Large intestine (tissue), 3 donors: ENCODE results near the gene PALLD. TPM values are rescaled to one million over a fixed set of nuclear protein-coding genes. Genes with fewer than 3 reads are reported as not detected.

Source experiments
- DNase-seq, 2 donors: peaks; one replicate each; pipeline versions ENCODE4 v3.0.0 to v3.0.0-alpha.2; 2013
- H3K27ac ChIP-seq: one replicate; pipeline ENCODE4 v1.5.1; 2013; ENCODE audit warnings: low read length
- H3K27me3 ChIP-seq: 2 replicates; pipeline ENCODE4 v1.6.1; 2013; ENCODE audit warnings: low read length; ENCODE audit not compliant: control insufficient read depth, insufficient read depth
- H3K36me3 ChIP-seq: 2 replicates; pipeline ENCODE4 v1.6.1; 2013; ENCODE audit warnings: low read length; ENCODE audit not compliant: control insufficient read depth, insufficient read depth
- H3K4me1 ChIP-seq: one replicate; pipeline ENCODE4 v1.6.1; 2013; ENCODE audit warnings: low read length; ENCODE audit not compliant: control insufficient read depth, insufficient read depth
- H3K4me3 ChIP-seq: one replicate; pipeline ENCODE4 v1.5.1; 2013; ENCODE audit warnings: low read length
- H3K9me3 ChIP-seq: one replicate; pipeline ENCODE4 v1.6.1; 2013; ENCODE audit warnings: mild to moderate bottlenecking, low read depth, low read length, moderate library complexity; ENCODE audit not compliant: control insufficient read depth
- WGBS: methylation state at CpG from one replicate; pipeline ENCODE4 v1.1.5; 2013; ENCODE audit warnings: low lambda C conversion rate; ENCODE audit not compliant: insufficient coverage; 5-methylcytosine and 5-hydroxymethylcytosine counted together
- polyA plus RNA-seq: library from polyadenylated mRNA; unstranded; fragments of 120-200 nt; gene quantifications from one replicate; pipeline ENCODE4 v1.2.1, GENCODE V29; 2013

Gene PALLD
- polyA plus RNA-seq, 1 donor = 59.7 TPM

- H3K36me3 ChIP-seq = peaks cover 37% of the 10 kb centered on the region
- no peaks in the 10 kb centered on the region for H3K9me3 ChIP-seq
- no peak overlapping the region for H3K27ac ChIP-seq
- H3K4me1 ChIP-seq = no peaks in the 10 kb centered on the region
- DNase-seq = no peak
- no peak overlapping the region for H3K4me3 ChIP-seq
- H3K27me3 ChIP-seq = no peaks in the 10 kb centered on the region
- no CpG with 5 or more reads among the region's 6 CpGs for WGBS
Measured at GRCh38 chr4:168920441-168921065, 423.7 kb downstream of the PALLD start.

GRCh38 chr4:168923526-168924194, 426.8 kb downstream of the PALLD start:
- DNase-seq = peak; percentile 64
- Histone ChIP-seq H3K36me3 (peaks cover 38% of the 10 kb centered on the region), H3K4me3 (no peak overlapping the region), H3K27ac (no peak overlapping the region), H3K9me3 (no peaks in the 10 kb centered on the region), H3K4me1 (no peaks in the 10 kb centered on the region), H3K27me3 (no peaks in the 10 kb centered on the region)
- 33% methylated on average over 1 of the region's 3 CpGs for WGBS

DNA sequence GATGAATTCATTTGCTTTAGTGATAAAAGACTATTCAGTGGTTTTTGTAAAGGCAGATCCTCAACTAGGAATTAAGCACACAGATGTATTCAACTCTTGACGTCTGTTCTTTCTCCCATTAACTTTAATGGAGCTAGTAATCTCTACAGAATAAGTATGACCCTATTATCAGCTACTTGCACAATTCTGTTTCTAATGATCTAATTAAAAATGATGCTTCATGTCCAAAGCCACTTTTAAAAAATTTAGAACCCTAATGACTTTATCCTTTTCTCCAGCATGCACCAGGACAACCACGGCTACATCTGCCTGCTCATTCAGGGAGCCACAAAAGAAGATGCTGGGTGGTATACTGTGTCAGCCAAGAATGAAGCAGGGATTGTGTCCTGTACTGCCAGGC, 427.8 kb downstream of the PALLD start:
- Histone ChIP-seq H3K27me3 (no peaks in the 10 kb centered on the region), H3K4me1 (no peaks in the 10 kb centered on the region), H3K4me3 (no peak overlapping the region), H3K36me3 (peaks cover 38% of the 10 kb centered on the region), H3K27ac (no peak overlapping the region), H3K9me3 (no peaks in the 10 kb centered on the region)
- WGBS = 100% methylated on average over 1 of the region's 2 CpGs
- DNase-seq = no peak

DNA sequence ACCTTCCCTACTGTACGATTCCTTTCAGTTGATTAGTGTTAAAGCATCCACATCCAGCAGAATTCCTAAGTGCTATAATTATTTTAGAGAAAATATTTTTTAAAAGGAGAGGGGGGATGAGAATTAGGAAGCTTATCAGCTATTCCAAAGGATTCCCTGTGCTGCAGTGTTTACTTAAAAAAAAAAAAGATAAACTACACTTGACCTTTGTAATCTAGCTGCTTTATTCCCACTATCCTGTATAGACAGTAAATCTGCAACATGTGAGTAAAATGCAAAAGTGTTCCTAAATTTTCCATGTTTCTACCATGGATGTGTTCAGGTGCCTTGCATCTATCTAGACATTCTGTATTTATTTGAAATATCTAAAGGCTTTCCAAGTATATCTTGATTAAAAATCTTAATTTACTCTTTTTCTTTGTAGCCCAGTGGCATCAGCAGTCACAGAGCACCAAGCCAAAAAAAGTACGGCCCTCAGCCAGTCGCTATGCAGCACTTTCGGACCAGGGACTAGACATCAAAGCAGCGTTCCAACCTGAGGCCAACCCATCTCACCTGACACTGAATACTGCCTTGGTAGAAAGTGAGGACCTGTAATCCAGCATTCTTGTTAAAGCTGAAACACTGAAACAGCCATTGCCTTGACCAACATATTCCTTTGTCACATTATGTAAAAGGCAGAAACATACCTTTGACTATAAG, 429.1 kb downstream of the PALLD start:
- no peaks in the 10 kb centered on the region for H3K4me1 ChIP-seq
- DNase-seq = no peak
- H3K9me3 ChIP-seq = peaks cover 2% of the 10 kb centered on the region
- H3K4me3 ChIP-seq = no peak overlapping the region
- H3K36me3 ChIP-seq = peaks cover 39% of the 10 kb centered on the region
- H3K27ac ChIP-seq = no peak overlapping the region
- no peaks in the 10 kb centered on the region for H3K27me3 ChIP-seq
- no CpG with 5 or more reads among the region's 5 CpGs for WGBS

DNA sequence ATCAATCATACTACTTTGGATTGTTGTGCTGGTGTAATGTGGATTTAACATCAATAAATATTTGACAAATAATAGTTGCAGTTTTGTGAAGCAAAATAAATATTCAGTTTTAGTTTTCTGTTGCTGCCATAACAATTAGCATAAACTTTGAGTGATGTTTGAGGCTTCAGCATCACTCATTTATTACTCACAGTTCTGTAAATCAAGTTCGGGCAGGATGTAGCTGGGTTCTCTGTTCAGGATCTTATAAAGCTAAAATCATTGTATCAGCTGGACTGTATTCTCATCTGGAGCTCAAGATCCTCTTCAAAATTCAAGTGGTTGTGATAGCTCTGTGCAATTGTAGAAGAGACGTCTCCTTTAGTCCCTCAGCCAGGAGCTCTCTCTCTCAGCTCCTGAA, 431.5 kb downstream of the PALLD start:
- Histone ChIP-seq H3K36me3 (peaks cover 26% of the 10 kb centered on the region), H3K27ac (no peak overlapping the region), H3K27me3 (no peaks in the 10 kb centered on the region), H3K9me3 (peaks cover 25% of the 10 kb centered on the region), H3K4me3 (no peak overlapping the region), H3K4me1 (no peaks in the 10 kb centered on the region)
- no CpG with 5 or more reads among the region's 2 CpGs for WGBS
- DNase-seq = no peak

- Histone ChIP-seq H3K36me3 (peaks cover 26% of the 10 kb centered on the region), H3K4me1 (no peaks in the 10 kb centered on the region), H3K27me3 (no peaks in the 10 kb centered on the region), H3K4me3 (no peak overlapping the region), H3K27ac (no peak overlapping the region), H3K9me3 (peaks cover 28% of the 10 kb centered on the region)
- no peak for DNase-seq
- WGBS = 100% methylated on average over 1 of the region's 3 CpGs
Measured at GRCh38 chr4:168928875-168929274, 432.0 kb downstream of the PALLD start.

GRCh38 chr4:168930413-168931196, 433.8 kb downstream of the PALLD start:
- Histone ChIP-seq H3K4me1 (no peaks in the 10 kb centered on the region), H3K9me3 (peaks cover 30% of the 10 kb centered on the region), H3K27me3 (no peaks in the 10 kb centered on the region), H3K27ac (no peak overlapping the region), H3K4me3 (no peak overlapping the region), H3K36me3 (peaks cover 15% of the 10 kb centered on the region)
- 100% methylated on average over 1 of the region's 6 CpGs for WGBS
- no peak for DNase-seq

DNA sequence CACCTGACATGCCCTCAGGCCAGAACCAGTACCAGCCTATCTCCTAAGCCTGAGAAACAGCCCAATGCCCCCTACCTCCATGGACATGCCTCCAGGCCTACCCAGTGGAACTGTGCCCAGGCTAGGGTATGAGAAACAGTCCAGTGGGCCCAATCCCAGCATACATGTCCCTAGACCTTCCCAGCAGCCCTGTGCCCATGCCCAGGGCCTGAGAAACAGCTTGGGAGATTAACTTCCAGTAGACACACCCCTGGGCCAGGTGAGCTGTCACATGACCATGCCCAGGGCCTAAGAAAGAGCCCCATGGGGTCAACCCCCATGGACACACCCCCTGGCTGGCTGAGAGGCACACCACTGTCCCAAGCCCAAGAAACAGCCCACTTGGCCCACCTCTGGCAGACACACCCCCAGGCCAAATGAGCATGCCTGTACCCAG, 434.4 kb downstream of the PALLD start:
- Histone ChIP-seq H3K9me3 (peaks cover 30% of the 10 kb centered on the region), H3K36me3 (peaks cover 15% of the 10 kb centered on the region), H3K27me3 (no peaks in the 10 kb centered on the region), H3K27ac (no peak overlapping the region), H3K4me1 (no peaks in the 10 kb centered on the region), H3K4me3 (no peak overlapping the region)
- no peak for DNase-seq

DNA sequence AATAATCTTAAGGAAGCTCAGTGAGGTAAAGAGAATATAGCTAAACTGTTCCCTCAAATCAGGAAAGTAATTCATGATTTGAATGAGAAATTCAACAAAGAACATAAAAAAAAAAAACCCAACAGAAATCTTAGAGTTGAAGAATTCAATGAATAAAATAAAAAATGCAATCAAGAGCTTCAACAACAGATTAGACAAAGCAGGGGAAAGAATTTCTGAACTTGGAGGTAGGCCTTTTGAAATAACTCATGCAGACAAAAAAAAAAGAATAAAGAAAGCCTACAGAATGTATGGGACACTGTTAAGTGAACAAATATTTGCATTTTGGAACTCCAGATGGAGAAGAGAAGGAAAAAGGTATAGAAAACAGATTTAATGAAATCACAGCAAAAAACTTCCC, 435.3 kb downstream of the PALLD start:
- H3K4me3 ChIP-seq = no peak overlapping the region
- H3K4me1 ChIP-seq = no peaks in the 10 kb centered on the region
- no peaks in the 10 kb centered on the region for H3K27me3 ChIP-seq
- H3K27ac ChIP-seq = no peak overlapping the region
- peaks cover 30% of the 10 kb centered on the region for H3K9me3 ChIP-seq
- H3K36me3 ChIP-seq = peaks cover 13% of the 10 kb centered on the region
- no peak for DNase-seq

- Histone ChIP-seq H3K27me3 (no peaks in the 10 kb centered on the region), H3K4me3 (no peak overlapping the region), H3K4me1 (no peaks in the 10 kb centered on the region), H3K27ac (no peak overlapping the region), H3K36me3 (peaks cover 9% of the 10 kb centered on the region), H3K9me3 (peaks cover 30% of the 10 kb centered on the region)
- DNase-seq = no peak
Measured at GRCh38 chr4:168933423-168933822, 436.6 kb downstream of the PALLD start.
